ENCODE results near the gene TRIM37. TPM values are rescaled to one million over a fixed set of nuclear protein-coding genes. Genes with fewer than 3 reads are reported as not detected.

The TRIM37 gene
- total RNA-seq, 1 donor from 2014 or later: 17.3 TPM

- peaks cover 11% of the 10 kb centered on the region for H3K4me1 Mint-ChIP-seq
- intact Hi-C loops (cut with micrococcal nuclease): no loop called here
- no peaks in the 10 kb centered on the region for H3K9me3 Mint-ChIP-seq
- H3K36me3 Mint-ChIP-seq (ENCODE audit: low read depth): peaks cover 13% of the 10 kb centered on the region
- DNase-seq: no peak
- TF ChIP-seq, protein P1, sequence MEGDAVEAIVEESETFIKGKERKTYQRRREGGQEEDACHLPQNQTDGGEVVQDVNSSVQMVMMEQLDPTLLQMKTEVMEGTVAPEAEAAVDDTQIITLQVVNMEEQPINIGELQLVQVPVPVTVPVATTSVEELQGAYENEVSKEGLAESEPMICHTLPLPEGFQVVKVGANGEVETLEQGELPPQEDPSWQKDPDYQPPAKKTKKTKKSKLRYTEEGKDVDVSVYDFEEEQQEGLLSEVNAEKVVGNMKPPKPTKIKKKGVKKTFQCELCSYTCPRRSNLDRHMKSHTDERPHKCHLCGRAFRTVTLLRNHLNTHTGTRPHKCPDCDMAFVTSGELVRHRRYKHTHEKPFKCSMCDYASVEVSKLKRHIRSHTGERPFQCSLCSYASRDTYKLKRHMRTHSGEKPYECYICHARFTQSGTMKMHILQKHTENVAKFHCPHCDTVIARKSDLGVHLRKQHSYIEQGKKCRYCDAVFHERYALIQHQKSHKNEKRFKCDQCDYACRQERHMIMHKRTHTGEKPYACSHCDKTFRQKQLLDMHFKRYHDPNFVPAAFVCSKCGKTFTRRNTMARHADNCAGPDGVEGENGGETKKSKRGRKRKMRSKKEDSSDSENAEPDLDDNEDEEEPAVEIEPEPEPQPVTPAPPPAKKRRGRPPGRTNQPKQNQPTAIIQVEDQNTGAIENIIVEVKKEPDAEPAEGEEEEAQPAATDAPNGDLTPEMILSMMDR (IDR thresholded peaks at IDR 0.05): no peak
- no peak for ATAC-seq (ENCODE audit: low read depth)
- H3K4me3 Mint-ChIP-seq: no peak overlapping the region
- peak overlapping the region; percentile 18 for H3K27ac Mint-ChIP-seq
- POLR2A ChIA-PET: no interaction called here
- no peaks in the 10 kb centered on the region for H3K27me3 Mint-ChIP-seq
- CTCF ChIA-PET: interaction anchor here (1.2 kb wide), 1 partner anchor 281 kb away, joined by 4 read pairs; no protein-coding TSS in a partner anchor
Measured at GRCh38 chr17:58991718-58992331, 114.9 kb downstream of the TRIM37 start.

GRCh38 chr17:58989629-58990028, 117.1 kb downstream of the TRIM37 start:
- ATAC-seq (ENCODE audit: low read depth) (no peak), DNase-seq (no peak)
- ChIA-PET POLR2A (no interaction called here), CTCF (no interaction called here)
- Mint-ChIP-seq H3K4me1 (peaks cover 11% of the 10 kb centered on the region), H3K4me3 (no peak overlapping the region), H3K27ac (no peak overlapping the region), H3K36me3 (ENCODE audit: low read depth) (peaks cover 11% of the 10 kb centered on the region), H3K27me3 (no peaks in the 10 kb centered on the region), H3K9me3 (no peaks in the 10 kb centered on the region)
- TF ChIP-seq, protein P1 (IDR thresholded peaks at IDR 0.05): no peak
- intact Hi-C loops (cut with micrococcal nuclease): no loop called here

- TF ChIP-seq, protein P1 (IDR thresholded peaks at IDR 0.05): no peak
- intact Hi-C loops (cut with micrococcal nuclease): no loop called here
- ChIA-PET POLR2A (no interaction called here), CTCF (no interaction called here)
- Mint-ChIP-seq H3K4me3 (no peak overlapping the region), H3K4me1 (no peaks in the 10 kb centered on the region), H3K9me3 (no peaks in the 10 kb centered on the region), H3K27me3 (no peaks in the 10 kb centered on the region), H3K27ac (no peak overlapping the region), H3K36me3 (ENCODE audit: low read depth) (no peaks in the 10 kb centered on the region)
- DNase-seq: no peak
- no peak for ATAC-seq (ENCODE audit: low read depth)
Measured at GRCh38 chr17:58985971-58986370, 120.7 kb downstream of the TRIM37 start.

DNA sequence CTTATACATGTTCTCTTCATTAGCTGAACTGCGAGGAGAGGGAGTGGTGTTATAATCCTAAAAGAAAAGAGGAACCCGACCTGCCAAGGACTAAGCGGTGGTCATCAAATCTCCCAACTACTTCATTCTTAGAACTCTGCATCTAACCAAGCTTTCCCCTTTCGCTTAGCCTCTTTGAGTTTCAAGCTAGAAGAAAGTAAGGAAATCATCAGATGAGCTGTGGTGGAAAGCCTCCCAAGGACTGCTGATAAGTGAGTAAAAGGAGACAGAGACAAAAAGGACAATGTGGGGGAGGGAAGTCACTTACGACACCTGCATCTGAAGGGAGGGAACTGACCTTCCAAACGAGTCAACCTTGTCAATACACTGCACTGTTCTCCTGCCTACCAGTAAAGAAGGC, 121.3 kb downstream of the TRIM37 start:
- CTCF ChIA-PET: no interaction called here
- Mint-ChIP-seq H3K9me3 (no peaks in the 10 kb centered on the region), H3K36me3 (ENCODE audit: low read depth) (no peaks in the 10 kb centered on the region), H3K27ac (no peak overlapping the region), H3K27me3 (no peaks in the 10 kb centered on the region), H3K4me1 (no peaks in the 10 kb centered on the region), H3K4me3 (no peak overlapping the region)
- TF ChIP-seq, protein P1 (IDR thresholded peaks at IDR 0.05): no peak
- intact Hi-C loops (cut with micrococcal nuclease): no loop called here
- POLR2A ChIA-PET: no interaction called here
- ATAC-seq (ENCODE audit: low read depth) (no peak), DNase-seq (no peak)

GRCh38 chr17:58982626-58983025, 124.1 kb downstream of the TRIM37 start:
- ATAC-seq (ENCODE audit: low read depth) (no peak), DNase-seq (no peak)
- Mint-ChIP-seq H3K4me1 (no peaks in the 10 kb centered on the region), H3K4me3 (no peak overlapping the region), H3K27me3 (no peaks in the 10 kb centered on the region), H3K9me3 (no peaks in the 10 kb centered on the region), H3K27ac (no peak overlapping the region), H3K36me3 (ENCODE audit: low read depth) (no peaks in the 10 kb centered on the region)
- CTCF ChIA-PET: no interaction called here
- TF ChIP-seq, protein P1 (IDR thresholded peaks at IDR 0.05): no peak
- intact Hi-C loops (cut with micrococcal nuclease): no loop called here
- POLR2A ChIA-PET: no interaction called here
